A204.1 (cell line): Measurements from ENCODE around the gene TBPL2.
"Not testable (repeated sequence)": the region's sequence is repeated elsewhere in the genome, so short reads cannot be mapped to it uniquely, and the experiment has no call there.

Experiments
- FAIRE-seq: peaks from 2 replicates; lab custom pipeline; 2012; peaks lifted over from hg19 to GRCh38; lab: Jason Lieb, UNC

Gene TBPL2

GRCh38 chr14:55401751-55402150 lies 38.7 kb downstream of the TBPL2 start:
- no peak for FAIRE-seq

GRCh38 chr14:55399852-55400251 lies 40.6 kb downstream of the TBPL2 start:
- no peak for FAIRE-seq

DNA sequence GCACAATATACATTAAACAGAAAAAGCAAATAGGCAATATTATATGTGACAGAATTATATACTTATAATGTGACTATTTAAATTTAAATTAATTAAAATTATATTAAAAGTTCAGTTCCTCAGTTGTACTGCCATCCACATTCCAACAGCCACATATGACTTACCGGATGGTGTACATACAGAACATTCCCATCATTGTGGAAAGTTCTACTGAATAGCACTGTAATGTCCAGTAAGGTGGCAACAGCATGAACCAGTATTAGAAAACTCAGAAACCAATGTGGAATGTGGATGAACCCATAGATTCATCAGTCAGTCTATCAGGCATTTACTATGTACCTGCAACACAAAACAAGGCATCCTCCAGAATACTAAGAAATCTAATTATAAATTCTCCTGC lies 41.2 kb downstream of the TBPL2 start:
- no peak for FAIRE-seq

GRCh38 chr14:55398679-55399078 lies 41.7 kb downstream of the TBPL2 start:
- no peak for FAIRE-seq

- no peak for FAIRE-seq
These were observed 51.1 kb downstream of the TBPL2 start for GRCh38 chr14:55389330-55389729.

GRCh38 chr14:55388160-55388559 lies 52.3 kb downstream of the TBPL2 start:
- FAIRE-seq = no peak

DNA sequence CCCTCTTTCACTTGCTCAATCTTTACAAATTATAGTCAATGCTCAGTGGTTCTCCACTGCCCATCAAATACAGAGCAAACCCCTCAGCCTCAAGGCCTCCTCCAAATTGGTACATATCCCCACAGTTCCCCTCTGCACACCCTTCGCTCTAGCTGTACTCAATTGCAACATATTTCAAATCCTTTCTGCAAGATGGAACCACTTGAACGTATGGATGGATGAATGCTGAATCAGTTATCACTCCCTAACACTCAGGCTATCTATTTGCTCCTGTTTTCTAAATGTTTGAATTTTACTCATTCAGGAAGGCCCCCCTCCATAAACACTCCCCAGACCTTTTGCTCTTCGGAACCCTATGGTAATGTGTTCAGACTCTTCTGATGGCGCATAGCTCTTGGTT lies 53.3 kb downstream of the TBPL2 start:
- no peak for FAIRE-seq

DNA sequence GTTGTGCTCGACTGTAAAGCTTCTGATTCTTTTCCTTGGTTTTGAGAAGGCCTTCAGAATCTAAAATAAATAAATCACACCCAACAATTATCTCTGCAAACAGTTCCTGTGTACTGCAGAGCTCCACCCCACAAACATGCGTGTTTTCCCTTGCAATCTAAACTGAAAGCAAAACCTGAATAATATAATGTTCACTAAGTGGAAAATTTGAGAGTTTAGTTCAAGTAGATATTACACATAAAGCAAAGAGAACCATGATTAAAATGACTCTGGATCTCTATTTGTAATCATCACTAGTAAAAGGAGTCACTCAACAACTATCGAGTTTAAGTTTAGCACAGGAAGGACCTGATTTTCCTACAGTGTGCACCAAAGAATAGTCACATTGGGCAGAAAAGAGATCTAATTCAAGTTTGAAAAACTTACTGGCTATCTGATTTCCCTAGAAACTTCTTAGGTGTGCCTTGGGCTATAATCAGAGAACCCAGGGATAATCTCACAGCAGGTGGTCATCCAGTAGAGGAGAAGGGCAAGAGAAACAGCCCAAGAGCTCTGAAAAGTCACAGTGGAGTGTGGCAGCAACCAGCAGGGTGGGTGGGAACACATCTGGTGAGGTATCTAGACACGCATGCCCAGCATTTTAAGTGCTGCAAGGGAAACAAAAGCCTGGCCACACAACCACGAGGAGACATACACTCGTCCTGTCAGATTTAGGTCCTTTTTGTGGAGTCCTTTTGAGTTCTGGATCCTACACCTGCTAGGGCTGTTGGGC lies 54.2 kb downstream of the TBPL2 start:
- FAIRE-seq = no peak

DNA sequence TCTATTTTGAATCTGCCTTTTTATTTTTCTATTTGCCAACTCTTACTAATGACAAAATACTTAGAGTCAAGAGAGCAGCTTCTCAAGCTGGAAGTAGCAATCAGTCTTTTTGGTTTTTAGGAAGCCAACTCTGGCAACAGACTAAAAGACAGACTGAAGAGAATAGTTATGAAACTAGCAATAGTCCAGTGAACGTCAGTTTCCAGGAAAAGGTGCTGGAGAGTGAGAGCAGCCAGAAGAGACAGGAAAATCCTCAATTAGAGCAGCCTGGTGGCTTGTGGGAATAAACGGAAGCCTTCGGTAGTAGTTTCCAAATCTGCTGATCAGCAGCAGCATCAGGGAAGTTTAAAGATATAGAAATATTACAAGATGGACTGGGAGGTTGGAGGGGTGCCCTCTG lies 55.9 kb downstream of the TBPL2 start:
- no peak for FAIRE-seq

- FAIRE-seq = no peak
These were observed 56.8 kb downstream of the TBPL2 start for GRCh38 chr14:55383541-55384140.

- FAIRE-seq = not testable (repeated sequence)
These were observed 57.4 kb downstream of the TBPL2 start for GRCh38 chr14:55383056-55383466.

DNA sequence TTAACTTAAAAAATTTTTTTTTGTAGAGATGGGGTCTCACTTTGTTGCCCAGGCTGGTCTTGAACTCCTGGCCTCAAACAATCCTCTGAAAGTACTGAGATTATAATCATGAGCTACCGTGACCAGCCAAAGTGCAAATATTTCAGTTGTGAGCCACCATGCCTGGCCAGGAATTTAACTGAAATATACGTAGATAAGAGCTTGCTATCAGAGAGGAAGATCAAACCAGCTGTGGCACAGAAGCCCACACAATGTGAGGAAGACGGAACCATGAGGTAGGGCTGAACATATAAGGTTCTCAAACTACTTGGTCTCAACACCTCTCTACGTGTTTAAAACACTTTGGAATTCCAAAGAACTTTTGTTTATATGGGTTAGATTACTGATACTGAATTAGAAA lies 57.9 kb downstream of the TBPL2 start:
- FAIRE-seq = no peak

- no peak for FAIRE-seq
These were observed 58.9 kb downstream of the TBPL2 start for GRCh38 chr14:55381561-55381960.

DNA sequence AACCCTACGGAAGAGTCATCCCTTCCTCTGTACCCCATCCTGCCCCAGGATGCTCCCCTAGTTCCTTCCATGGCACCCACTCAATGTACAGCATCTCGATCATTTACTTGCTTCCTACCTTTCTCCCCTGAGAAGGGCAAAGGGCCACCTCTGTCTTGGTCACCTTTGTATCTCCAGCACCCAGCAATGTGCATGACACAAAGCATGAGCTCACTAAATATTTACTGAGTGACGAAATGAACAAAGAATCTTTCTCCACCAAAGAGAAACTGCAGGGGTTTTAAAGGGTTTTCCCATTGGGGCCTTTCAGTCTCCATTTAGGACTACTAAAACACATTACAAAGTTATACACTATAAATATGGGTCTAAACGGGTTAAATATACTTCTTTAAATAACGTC lies 59.4 kb downstream of the TBPL2 start:
- no peak for FAIRE-seq

DNA sequence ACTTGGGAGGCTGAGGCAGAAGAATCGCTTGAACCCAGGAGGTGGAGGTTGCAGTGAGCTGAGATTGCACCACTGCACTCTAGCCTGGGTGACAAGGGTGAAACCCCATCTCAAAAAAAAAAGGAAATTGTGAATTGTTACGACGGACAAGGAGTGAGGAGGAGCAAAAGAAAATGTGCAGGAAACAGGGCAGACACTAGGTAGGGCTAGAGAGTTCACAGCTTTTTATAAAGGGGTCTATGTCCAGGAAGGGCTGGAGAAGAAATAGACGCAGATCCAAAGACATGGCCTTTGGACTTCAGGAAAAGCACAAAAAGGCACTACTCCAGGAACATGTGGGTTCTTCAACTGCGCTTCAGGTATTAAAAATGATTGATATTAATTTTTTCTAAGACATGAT lies 63.2 kb downstream of the TBPL2 start:
- FAIRE-seq = no peak

- no peak for FAIRE-seq
These were observed 65.6 kb downstream of the TBPL2 start for GRCh38 chr14:55374771-55375170.

DNA sequence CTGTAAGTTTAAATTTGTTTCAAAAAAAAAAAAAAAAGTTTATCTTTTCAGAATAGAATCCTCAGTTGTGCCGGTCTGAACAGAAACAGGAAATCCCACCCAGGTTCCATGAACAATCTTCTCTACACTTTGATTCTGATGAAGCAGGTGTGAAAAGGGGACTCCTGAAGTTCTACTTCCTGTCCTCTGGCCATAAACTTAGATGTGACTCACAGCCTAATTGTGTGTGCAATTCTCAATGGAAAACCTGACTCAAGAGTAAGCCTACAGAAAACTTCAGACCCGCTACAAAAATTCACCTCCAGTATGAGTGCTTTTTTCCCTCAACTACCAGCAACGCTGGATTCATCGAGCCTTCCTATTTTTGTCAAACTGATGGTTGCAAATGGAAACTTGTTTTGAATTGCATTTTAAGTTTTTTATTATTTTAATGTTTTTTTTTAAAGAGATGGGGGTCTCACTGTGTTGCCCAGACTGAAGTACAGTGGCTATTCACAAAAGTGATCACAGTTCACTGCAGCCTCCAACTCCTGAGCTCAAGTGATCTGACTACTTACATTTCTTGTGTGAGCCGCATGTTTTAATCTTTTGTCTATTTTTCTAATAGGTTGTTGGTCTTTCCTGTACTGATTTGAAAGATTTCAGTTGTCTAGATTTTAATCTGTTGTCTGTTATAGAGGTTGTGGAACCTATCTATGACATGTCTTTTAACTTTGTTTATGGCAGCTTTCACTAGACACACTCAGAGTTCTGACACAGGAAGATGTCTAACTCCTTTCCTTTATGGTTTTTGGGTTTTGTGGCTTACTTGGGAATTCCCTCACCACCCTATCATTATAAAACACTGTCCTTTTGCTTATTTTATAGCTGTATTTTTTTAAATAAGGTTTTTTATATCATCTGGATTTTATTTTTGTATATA lies 66.4 kb downstream of the TBPL2 start:
- no peak for FAIRE-seq

GRCh38 chr14:55372825-55373224 lies 67.6 kb downstream of the TBPL2 start:
- no peak for FAIRE-seq

GRCh38 chr14:55372423-55372822 lies 68.0 kb downstream of the TBPL2 start:
- no peak for FAIRE-seq

DNA sequence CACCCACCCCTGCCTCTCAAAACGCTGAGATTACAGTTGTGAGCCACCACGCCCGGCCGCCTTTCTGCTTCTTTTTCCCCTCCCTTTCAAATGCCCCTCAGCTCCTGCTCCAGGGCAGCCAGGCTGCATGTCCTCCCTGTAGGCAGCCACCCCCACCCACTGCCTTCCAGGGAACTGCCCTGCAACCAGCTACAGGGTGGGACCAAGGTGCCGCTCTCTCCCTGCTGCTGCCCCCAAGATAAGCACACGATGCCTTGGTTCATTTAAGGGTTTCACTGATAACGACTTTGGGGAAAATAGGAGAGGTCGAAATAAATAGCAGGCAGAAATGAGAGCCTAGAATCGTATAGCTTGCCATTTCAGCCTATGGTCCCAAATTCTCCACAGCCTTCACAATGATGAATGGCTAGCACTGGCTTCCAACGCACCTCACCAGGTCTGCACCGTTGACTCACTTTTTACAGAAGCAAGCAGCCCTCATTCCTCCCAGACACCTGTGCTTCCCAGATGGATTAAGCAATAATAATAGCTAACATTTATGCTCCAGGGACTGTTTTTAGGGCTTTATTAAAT lies 69.4 kb downstream of the TBPL2 start:
- FAIRE-seq = no peak

- FAIRE-seq = no peak
These were observed 74.1 kb downstream of the TBPL2 start for GRCh38 chr14:55366271-55366670.
